Endothelial cell of umbilical vein (primary cell): ENCODE measurements around the gene PFAS.

Experiments used
- EZH2 ChIP-seq: IDR thresholded peaks from 2 replicates; pipeline ENCODE4 v1.6.1; 2012; ENCODE audit warnings: borderline replicate concordance, low read depth, mild to moderate bottlenecking, moderate library complexity, low read length, inconsistent platforms; ENCODE audit not compliant: severe bottlenecking
- FOS ChIP-seq: IDR thresholded peaks from 2 replicates; pipeline ENCODE4 v1.6.1; 2011; ENCODE audit warnings: mild to moderate bottlenecking, low read length, moderate library complexity, borderline replicate concordance; ENCODE audit not compliant: insufficient read depth
- POLR2A ChIP-seq: IDR thresholded peaks from 2 replicates; pipeline ENCODE4 v1.6.1; 2012; ENCODE audit warnings: low read depth, mild to moderate bottlenecking, control low read depth, low read length
- POLR2AphosphoS5 ChIP-seq: IDR thresholded peaks from 2 replicates; pipeline ENCODE4 v1.6.1; 2012; ENCODE audit warnings: low read depth, mild to moderate bottlenecking, control low read depth, low read length, moderate library complexity; ENCODE audit not compliant: insufficient read depth
- TF ChIP-seq, protein P1 (sequence below), 2 donors: IDR thresholded peaks; 1 replicate in 1 of 2; 2 replicates in 1 of 2; pipeline ENCODE4 v1.5.1; 2011; ENCODE audit warnings: low read length in 2 of 2, mild to moderate bottlenecking in 2 of 2, moderate library complexity in 2 of 2, control low read depth in 1 of 2, inconsistent platforms in 1 of 2, low read depth in 1 of 2; ENCODE audit not compliant: insufficient read depth in 1 of 2; ENCODE audit errors: extremely low read depth in 1 of 2
- TF ChIP-seq, protein P2 (sequence below): IDR thresholded peaks from 2 replicates; pipeline ENCODE4 v1.6.1; 2011; ENCODE audit not compliant: insufficient read depth, insufficient read length

DNA sequence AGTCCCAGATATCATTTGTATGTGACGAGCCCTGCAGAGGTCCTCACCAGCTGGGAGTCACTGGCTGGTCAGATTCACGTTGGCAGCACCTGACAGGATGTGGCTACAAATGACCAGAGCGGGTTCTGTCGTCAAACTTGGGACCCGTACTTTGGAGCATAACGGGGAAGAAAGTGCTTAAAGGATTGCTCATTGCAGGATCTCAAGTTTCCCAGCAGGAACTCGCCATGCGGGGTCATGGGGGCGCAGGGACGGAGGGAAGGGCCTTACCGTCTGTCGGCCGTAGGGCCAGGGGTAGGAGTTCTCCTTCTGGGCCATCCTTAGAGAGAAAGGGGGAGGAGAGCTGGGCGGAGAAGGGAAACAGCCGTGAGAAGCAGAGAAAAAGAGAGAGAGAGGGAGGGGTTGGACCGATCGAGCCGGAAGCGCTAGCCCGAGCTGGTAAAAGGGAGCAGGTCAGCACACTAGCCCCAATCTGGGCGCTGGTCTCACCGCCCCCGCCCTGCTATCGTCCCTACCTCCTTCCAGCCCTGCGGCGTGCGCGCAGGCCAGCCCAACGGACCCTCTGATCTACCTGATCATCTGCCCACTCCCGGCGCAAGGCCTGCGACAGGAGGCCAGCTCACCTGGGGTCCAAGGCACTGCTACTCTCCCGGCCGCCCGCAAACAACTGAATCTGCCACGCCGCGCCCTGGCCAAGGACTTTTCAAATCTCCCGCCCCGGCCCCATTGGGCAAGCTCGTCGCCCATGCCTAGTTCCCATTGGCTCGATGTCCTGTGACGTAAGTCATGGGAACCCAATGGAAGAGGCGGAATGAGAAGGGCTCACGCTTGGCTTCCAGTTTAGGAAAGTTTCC is 39.0 kb upstream of the PFAS start, which contains the start of gene AURKB:
- TF ChIP-seq, protein P1, sequence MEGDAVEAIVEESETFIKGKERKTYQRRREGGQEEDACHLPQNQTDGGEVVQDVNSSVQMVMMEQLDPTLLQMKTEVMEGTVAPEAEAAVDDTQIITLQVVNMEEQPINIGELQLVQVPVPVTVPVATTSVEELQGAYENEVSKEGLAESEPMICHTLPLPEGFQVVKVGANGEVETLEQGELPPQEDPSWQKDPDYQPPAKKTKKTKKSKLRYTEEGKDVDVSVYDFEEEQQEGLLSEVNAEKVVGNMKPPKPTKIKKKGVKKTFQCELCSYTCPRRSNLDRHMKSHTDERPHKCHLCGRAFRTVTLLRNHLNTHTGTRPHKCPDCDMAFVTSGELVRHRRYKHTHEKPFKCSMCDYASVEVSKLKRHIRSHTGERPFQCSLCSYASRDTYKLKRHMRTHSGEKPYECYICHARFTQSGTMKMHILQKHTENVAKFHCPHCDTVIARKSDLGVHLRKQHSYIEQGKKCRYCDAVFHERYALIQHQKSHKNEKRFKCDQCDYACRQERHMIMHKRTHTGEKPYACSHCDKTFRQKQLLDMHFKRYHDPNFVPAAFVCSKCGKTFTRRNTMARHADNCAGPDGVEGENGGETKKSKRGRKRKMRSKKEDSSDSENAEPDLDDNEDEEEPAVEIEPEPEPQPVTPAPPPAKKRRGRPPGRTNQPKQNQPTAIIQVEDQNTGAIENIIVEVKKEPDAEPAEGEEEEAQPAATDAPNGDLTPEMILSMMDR (IDR thresholded peaks at IDR 0.05; ENCODE audit: extremely low read depth in 1 of 2, insufficient read depth in 1 of 2, low read depth in 1 of 2, low read length in 2 of 2): no peak
- TF ChIP-seq, protein P2, sequence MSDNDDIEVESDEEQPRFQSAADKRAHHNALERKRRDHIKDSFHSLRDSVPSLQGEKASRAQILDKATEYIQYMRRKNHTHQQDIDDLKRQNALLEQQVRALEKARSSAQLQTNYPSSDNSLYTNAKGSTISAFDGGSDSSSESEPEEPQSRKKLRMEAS: peak; percentile 88
- TF ChIP-seq EZH2 (no peak), POLR2AphosphoS5 (peak; percentile 77), POLR2A (peak; percentile 73), FOS (no peak)
